ENCODE data around the gene OGFOD2. TPM values are rescaled to one million over a fixed set of nuclear protein-coding genes. Genes with fewer than 3 reads are reported as not detected.

OGFOD2 gene
- total and polyA plus RNA-seq, 9 of the 15 experiments (the other 6 are each of a cell fraction or from before 2014, with no cell fraction given) = 1.4 to 111 (median 18.5) TPM

- Histone ChIP-seq H3K4me3 (no peak overlapping the region), H3K9me3 (replicated peaks; ENCODE audit: control insufficient read depth, insufficient read depth, low read depth, low read length) (no peaks in the 10 kb centered on the region), H3K9me1 (ENCODE audit: control insufficient read depth, insufficient read depth, low read length) (peaks cover 2% of the 10 kb centered on the region), H3K27ac (ENCODE audit: extremely low read depth, low read depth, low read length) (no peak overlapping the region), H3K79me2 (ENCODE audit: control insufficient read depth, insufficient read depth, low read length) (no peaks in the 10 kb centered on the region), H3K27me3 (ENCODE audit: control insufficient read depth in 2 of 2, insufficient read depth in 2 of 2, low read length in 2 of 2) (no peaks in the 10 kb centered on the region), H3K4me2 (ENCODE audit: insufficient read depth, low read length) (no peak overlapping the region), H3K9ac (ENCODE audit: insufficient read depth in 1 of 2, low read depth in 2 of 2, low read length in 2 of 2) (no peak overlapping the region; a peak in 1 of 4 replicates), H3K4me1 (replicated peaks in 1 of 2; ENCODE audit: control insufficient read depth in 2 of 2, insufficient read depth in 2 of 2, low read length in 2 of 2) (peaks cover 0 to 9% of the 10 kb centered on the region in 2 experiments; a peak in 2 of 5 replicates), H4K20me1 (replicated peaks; ENCODE audit: control insufficient read depth, insufficient read depth, low read length) (peaks cover 6% of the 10 kb centered on the region), H3K36me3 (ENCODE audit: control insufficient read depth, insufficient read depth, low read length) (peaks cover 13% of the 10 kb centered on the region; the same call in 2 of the 3 replicates), H2AFZ (ENCODE audit: low read depth, low read length) (no peak overlapping the region)
- CTCF ChIA-PET (ENCODE audit: low intra/inter-chr PET ratio) = no interaction called here
- BruUV-seq (replicated peaks) = no TSS peak
- peak; percentile 42; the same call in 1 of the 2 replicates for TF ChIP-seq ZNF121 (CRISPR knock-in tag; conservative IDR thresholded peaks at IDR 0.05)
- TF ChIP-seq BDP1 (IDR thresholded peaks at IDR 0.05; ENCODE audit: insufficient read depth, insufficient read length) = no peak
- POLR2A ChIA-PET = interaction anchor here (0.7 to 1.4 kb wide), 6 partner anchors 14 to 278 kb away, joined by 3 to 4 read pairs (median 4); partner anchors contain the start of genes MPHOSPH9, MTRFR and OGFOD2
- 73% methylated on average over 8 of the region's 8 CpGs for WGBS (ENCODE audit: insufficient coverage, low coverage, missing lambda C conversion rate)
- ATAC-seq (no peak), FAIRE-seq (no peak), DNase-seq (ENCODE audit: extremely low read depth in 1 of 4, low spot score in 3 of 4) (no peak)
- in situ Hi-C loops (cut with MboI) (loop anchor here (5.0 to 10.0 kb wide), 2 partner anchors 100 to 163 kb away; no protein-coding TSS in a partner anchor), intact Hi-C loops (cut with micrococcal nuclease) (no loop called here)
These were observed 19.9 kb upstream of the OGFOD2 start for GRCh38 chr12:122955156-122955555.

GRCh38 chr12:122956035-122956434 lies 19.0 kb upstream of the OGFOD2 start:
- H4K20me1 ChIP-seq (replicated peaks; ENCODE audit: control insufficient read depth, insufficient read depth, low read length) = peaks cover 6% of the 10 kb centered on the region
- DNase-seq (ENCODE audit: extremely low read depth in 1 of 4, low spot score in 3 of 4) (peak in 1 of 4 experiments; percentile 9), FAIRE-seq (no peak), ATAC-seq (no peak)
- intact Hi-C loops (cut with micrococcal nuclease) (no loop called here), in situ Hi-C loops (cut with MboI) (loop anchor here (5.0 to 10.0 kb wide), 2 partner anchors 101 to 164 kb away; no protein-coding TSS in a partner anchor)
- no peak overlapping the region for H3K4me3 ChIP-seq
- H3K4me2 ChIP-seq (ENCODE audit: insufficient read depth, low read length) = no peak overlapping the region
- 63% methylated on average over 2 of the region's 2 CpGs for WGBS (ENCODE audit: insufficient coverage, low coverage, missing lambda C conversion rate)
- peaks cover 4% of the 10 kb centered on the region for H3K9me1 ChIP-seq (ENCODE audit: control insufficient read depth, insufficient read depth, low read length)
- H2AFZ ChIP-seq (ENCODE audit: low read depth, low read length) = no peak overlapping the region
- ChIA-PET POLR2A (interaction anchor here (0.6 to 1.4 kb wide), 2 partner anchors 277 to 327 kb away, joined by 3 to 4 read pairs; partner anchors contain the start of genes MPHOSPH9 and MTRFR), CTCF (ENCODE audit: low intra/inter-chr PET ratio) (no interaction called here)
- no TSS peak for BruUV-seq (replicated peaks)
- no peak overlapping the region for H3K9ac ChIP-seq (ENCODE audit: insufficient read depth in 1 of 2, low read depth in 2 of 2, low read length in 2 of 2)
- H3K4me1 ChIP-seq (replicated peaks in 1 of 2; ENCODE audit: control insufficient read depth in 2 of 2, insufficient read depth in 2 of 2, low read length in 2 of 2) = peaks cover 0 to 6% of the 10 kb centered on the region in 2 experiments; a peak in 2 of 5 replicates
- H3K9me3 ChIP-seq (replicated peaks; ENCODE audit: control insufficient read depth, insufficient read depth, low read depth, low read length) = no peaks in the 10 kb centered on the region
- H3K27ac ChIP-seq (ENCODE audit: extremely low read depth, low read depth, low read length) = no peak overlapping the region
- H3K27me3 ChIP-seq (ENCODE audit: control insufficient read depth in 2 of 2, insufficient read depth in 2 of 2, low read length in 2 of 2) = no peaks in the 10 kb centered on the region
- H3K36me3 ChIP-seq (ENCODE audit: control insufficient read depth, insufficient read depth, low read length) = peaks cover 16% of the 10 kb centered on the region; the same call in 2 of the 3 replicates
- no peaks in the 10 kb centered on the region for H3K79me2 ChIP-seq (ENCODE audit: control insufficient read depth, insufficient read depth, low read length)
- TF ChIP-seq ZNF518B (CRISPR knock-in tag; IDR thresholded peaks at IDR 0.05) = no peak

Data from K562 (cell line).